Measurements from ENCODE around the gene C2orf92. TPM values are rescaled to one million over a fixed set of nuclear protein-coding genes. Genes with fewer than 3 reads are reported as not detected.

Gene C2orf92
- total RNA-seq, 1 experiment from 2014 or later: 5.9 TPM

GRCh38 chr2:97645695-97646629 lies 23.6 kb upstream of the C2orf92 start, which contains the start of gene COX5B:
TSS of gene COX5B (plus strand) at chr2:97646062. CDS start at chr2:97646087, 25 bp downstream.
- Histone ChIP-seq H3K4me1 (ENCODE audit: low read length) (peaks cover 19% of the 10 kb centered on the region), H4K20me1 (ENCODE audit: insufficient read depth, low read depth, low read length) (no peaks in the 10 kb centered on the region), H3K9me2 (replicated peaks; ENCODE audit: insufficient read depth, low read length) (no peaks in the 10 kb centered on the region), H3K9me3 (ENCODE audit: low read length) (no peaks in the 10 kb centered on the region), H3K79me2 (ENCODE audit: low read length) (peaks cover 20% of the 10 kb centered on the region), H3K27ac (ENCODE audit: low read length) (peak within 1 kb of the TSS; percentile 63), H3K36me3 (ENCODE audit: insufficient read depth, low read length) (peaks cover 25% of the 10 kb centered on the region), H3K9ac (ENCODE audit: low read length) (peak within 1 kb of the TSS; percentile 100), H3K4me2 (ENCODE audit: low read depth, low read length, poor library complexity, severe bottlenecking) (peak within 1 kb of the TSS; percentile 97), H3K27me3 (ENCODE audit: low read length) (no peaks in the 10 kb centered on the region), H3K4me3 (ENCODE audit: low read length) (peak within 1 kb of the TSS; percentile 98), H2AFZ (ENCODE audit: low read length) (peak within 1 kb of the TSS; percentile 94)
- peak; percentile 99 for DNase-seq

GRCh38 chr2:97646977-97647376 lies 22.5 kb upstream of the C2orf92 start:
- H4K20me1 ChIP-seq (ENCODE audit: insufficient read depth, low read depth, low read length): no peaks in the 10 kb centered on the region
- no peaks in the 10 kb centered on the region for H3K9me2 ChIP-seq (replicated peaks; ENCODE audit: insufficient read depth, low read length)
- H3K27ac ChIP-seq (ENCODE audit: low read length): no peak overlapping the region
- H3K4me2 ChIP-seq (ENCODE audit: low read depth, low read length, poor library complexity, severe bottlenecking): peak overlapping the region; percentile 97
- no peaks in the 10 kb centered on the region for H3K9me3 ChIP-seq (ENCODE audit: low read length)
- H3K79me2 ChIP-seq (ENCODE audit: low read length): peaks cover 20% of the 10 kb centered on the region
- peaks cover 25% of the 10 kb centered on the region for H3K36me3 ChIP-seq (ENCODE audit: insufficient read depth, low read length)
- peak overlapping the region; percentile 98 for H3K4me3 ChIP-seq (ENCODE audit: low read length)
- H2AFZ ChIP-seq (ENCODE audit: low read length): no peak overlapping the region
- H3K9ac ChIP-seq (ENCODE audit: low read length): peak overlapping the region; percentile 100
- H3K27me3 ChIP-seq (ENCODE audit: low read length): no peaks in the 10 kb centered on the region
- DNase-seq: no peak
- H3K4me1 ChIP-seq (ENCODE audit: low read length): peaks cover 19% of the 10 kb centered on the region

- Histone ChIP-seq H3K36me3 (ENCODE audit: insufficient read depth, low read length) (peaks cover 25% of the 10 kb centered on the region), H3K4me1 (ENCODE audit: low read length) (peaks cover 10% of the 10 kb centered on the region)
Measured at GRCh38 chr2:97651114-97651513, 18.4 kb upstream of the C2orf92 start.

GRCh38 chr2:97653473-97653872 lies 16.0 kb upstream of the C2orf92 start:
- no peaks in the 10 kb centered on the region for H3K9me3 ChIP-seq (ENCODE audit: low read length)
- no peak overlapping the region for H2AFZ ChIP-seq (ENCODE audit: low read length)
- no peaks in the 10 kb centered on the region for H3K9me2 ChIP-seq (replicated peaks; ENCODE audit: insufficient read depth, low read length)
- no peak overlapping the region for H3K4me2 ChIP-seq (ENCODE audit: low read depth, low read length, poor library complexity, severe bottlenecking)
- no peak overlapping the region for H3K27ac ChIP-seq (ENCODE audit: low read length)
- no peaks in the 10 kb centered on the region for H4K20me1 ChIP-seq (ENCODE audit: insufficient read depth, low read depth, low read length)
- no peak for DNase-seq
- no peaks in the 10 kb centered on the region for H3K4me1 ChIP-seq (ENCODE audit: low read length)
- no peaks in the 10 kb centered on the region for H3K79me2 ChIP-seq (ENCODE audit: low read length)
- no peak overlapping the region for H3K9ac ChIP-seq (ENCODE audit: low read length)
- no peaks in the 10 kb centered on the region for H3K27me3 ChIP-seq (ENCODE audit: low read length)
- H3K36me3 ChIP-seq (ENCODE audit: insufficient read depth, low read length): peaks cover 9% of the 10 kb centered on the region; the same call in 1 of the 2 replicates
- H3K4me3 ChIP-seq (ENCODE audit: low read length): no peak overlapping the region

More at GRCh38 chr2:97651114-97651513, 18.4 kb upstream of the C2orf92 start:
- H3K9ac ChIP-seq (ENCODE audit: low read length): no peak overlapping the region
- peaks cover 17% of the 10 kb centered on the region for H3K79me2 ChIP-seq (ENCODE audit: low read length)
- no peak overlapping the region for H2AFZ ChIP-seq (ENCODE audit: low read length)
- H3K9me3 ChIP-seq (ENCODE audit: low read length): no peaks in the 10 kb centered on the region
- no peak overlapping the region for H3K4me3 ChIP-seq (ENCODE audit: low read length)
- no peaks in the 10 kb centered on the region for H3K27me3 ChIP-seq (ENCODE audit: low read length)
- no peak overlapping the region for H3K27ac ChIP-seq (ENCODE audit: low read length)
- H3K9me2 ChIP-seq (replicated peaks; ENCODE audit: insufficient read depth, low read length): no peaks in the 10 kb centered on the region
- H3K4me2 ChIP-seq (ENCODE audit: low read depth, low read length, poor library complexity, severe bottlenecking): no peak overlapping the region
- no peaks in the 10 kb centered on the region for H4K20me1 ChIP-seq (ENCODE audit: insufficient read depth, low read depth, low read length)
- no peak for DNase-seq

GRCh38 chr2:97653874-97654273 lies 15.6 kb upstream of the C2orf92 start:
- no peaks in the 10 kb centered on the region for H3K9me2 ChIP-seq (replicated peaks; ENCODE audit: insufficient read depth, low read length)
- H3K4me2 ChIP-seq (ENCODE audit: low read depth, low read length, poor library complexity, severe bottlenecking): no peak overlapping the region
- H3K27ac ChIP-seq (ENCODE audit: low read length): no peak overlapping the region
- peaks cover 5% of the 10 kb centered on the region; the same call in 1 of the 2 replicates for H3K36me3 ChIP-seq (ENCODE audit: insufficient read depth, low read length)
- no peak for DNase-seq
- no peaks in the 10 kb centered on the region for H3K9me3 ChIP-seq (ENCODE audit: low read length)
- no peak overlapping the region for H3K4me3 ChIP-seq (ENCODE audit: low read length)
- H4K20me1 ChIP-seq (ENCODE audit: insufficient read depth, low read depth, low read length): no peaks in the 10 kb centered on the region
- H3K4me1 ChIP-seq (ENCODE audit: low read length): no peaks in the 10 kb centered on the region
- H3K79me2 ChIP-seq (ENCODE audit: low read length): no peaks in the 10 kb centered on the region
- H3K9ac ChIP-seq (ENCODE audit: low read length): no peak overlapping the region
- H3K27me3 ChIP-seq (ENCODE audit: low read length): no peaks in the 10 kb centered on the region
- H2AFZ ChIP-seq (ENCODE audit: low read length): no peak overlapping the region

- Histone ChIP-seq H3K79me2 (ENCODE audit: low read length) (no peaks in the 10 kb centered on the region), H3K4me3 (ENCODE audit: low read length) (no peak overlapping the region), H2AFZ (ENCODE audit: low read length) (no peak overlapping the region), H3K9me2 (replicated peaks; ENCODE audit: insufficient read depth, low read length) (no peaks in the 10 kb centered on the region), H3K4me2 (ENCODE audit: low read depth, low read length, poor library complexity, severe bottlenecking) (no peak overlapping the region), H3K27me3 (ENCODE audit: low read length) (no peaks in the 10 kb centered on the region), H3K9me3 (ENCODE audit: low read length) (no peaks in the 10 kb centered on the region), H3K27ac (ENCODE audit: low read length) (no peak overlapping the region), H4K20me1 (ENCODE audit: insufficient read depth, low read depth, low read length) (no peaks in the 10 kb centered on the region), H3K4me1 (ENCODE audit: low read length) (no peaks in the 10 kb centered on the region), H3K36me3 (ENCODE audit: insufficient read depth, low read length) (peaks cover 4% of the 10 kb centered on the region; the same call in 1 of the 2 replicates), H3K9ac (ENCODE audit: low read length) (no peak overlapping the region)
- no peak for DNase-seq
Measured at GRCh38 chr2:97654309-97654708, 15.2 kb upstream of the C2orf92 start.

- H3K4me1 ChIP-seq (ENCODE audit: low read length): no peaks in the 10 kb centered on the region
- H4K20me1 ChIP-seq (ENCODE audit: insufficient read depth, low read depth, low read length): no peaks in the 10 kb centered on the region
- H2AFZ ChIP-seq (ENCODE audit: low read length): no peak overlapping the region
- H3K27me3 ChIP-seq (ENCODE audit: low read length): no peaks in the 10 kb centered on the region
- no peak overlapping the region for H3K4me3 ChIP-seq (ENCODE audit: low read length)
- H3K79me2 ChIP-seq (ENCODE audit: low read length): no peaks in the 10 kb centered on the region
- H3K36me3 ChIP-seq (ENCODE audit: insufficient read depth, low read length): peaks cover 4% of the 10 kb centered on the region; the same call in 1 of the 2 replicates
- no peak for DNase-seq
- no peaks in the 10 kb centered on the region for H3K9me3 ChIP-seq (ENCODE audit: low read length)
- no peak overlapping the region for H3K27ac ChIP-seq (ENCODE audit: low read length)
- no peak overlapping the region for H3K4me2 ChIP-seq (ENCODE audit: low read depth, low read length, poor library complexity, severe bottlenecking)
- H3K9me2 ChIP-seq (replicated peaks; ENCODE audit: insufficient read depth, low read length): no peaks in the 10 kb centered on the region
- H3K9ac ChIP-seq (ENCODE audit: low read length): no peak overlapping the region
Measured at GRCh38 chr2:97654791-97655190, 14.7 kb upstream of the C2orf92 start.

- H3K4me2 ChIP-seq (ENCODE audit: low read depth, low read length, poor library complexity, severe bottlenecking): no peak overlapping the region
- no peak overlapping the region for H3K4me3 ChIP-seq (ENCODE audit: low read length)
- peaks cover 9% of the 10 kb centered on the region for H3K79me2 ChIP-seq (ENCODE audit: low read length)
- no peak for DNase-seq
- no peak overlapping the region for H2AFZ ChIP-seq (ENCODE audit: low read length)
- no peak overlapping the region for H3K27ac ChIP-seq (ENCODE audit: low read length)
- H3K4me1 ChIP-seq (ENCODE audit: low read length): no peaks in the 10 kb centered on the region
- H3K9me2 ChIP-seq (replicated peaks; ENCODE audit: insufficient read depth, low read length): no peaks in the 10 kb centered on the region
- H3K9me3 ChIP-seq (ENCODE audit: low read length): no peaks in the 10 kb centered on the region
- no peaks in the 10 kb centered on the region for H3K36me3 ChIP-seq (ENCODE audit: insufficient read depth, low read length)
- no peak overlapping the region for H3K9ac ChIP-seq (ENCODE audit: low read length)
- H4K20me1 ChIP-seq (ENCODE audit: insufficient read depth, low read depth, low read length): no peaks in the 10 kb centered on the region
- H3K27me3 ChIP-seq (ENCODE audit: low read length): no peaks in the 10 kb centered on the region
Measured at GRCh38 chr2:97656129-97656755, 13.3 kb upstream of the C2orf92 start.

All from Karpas-422 (cell line).